K562 (cell line): ENCODE results near the gene MILR1.

Experiments used
- CBX3 ChIP-seq, 2 experiments: IDR thresholded peaks; 1 replicate in 1 of 2; 2 replicates in 1 of 2; pipeline ENCODE4 v1.6.1; 2012; ENCODE audit warnings: inconsistent platforms in 2 of 2, low read length in 2 of 2, borderline replicate concordance in 1 of 2, control low read depth in 1 of 2
- CHD2 ChIP-seq: IDR thresholded peaks from 2 replicates; pipeline ENCODE4 v1.6.1; 2011; ENCODE audit warnings: low read depth, low read length
- CTCF ChIP-seq, 3 experiments: IDR thresholded peaks in 2 of 3; conservative IDR thresholded peaks in 1 of 3; 2 replicates each; pipeline ENCODE4 v1.5.1; 2011 to 2012; ENCODE audit warnings: low read length in 3 of 3, mild to moderate bottlenecking in 3 of 3, control low read depth in 2 of 3, improper control_type of control experiment in 1 of 3, inconsistent platforms in 1 of 3, low read depth in 1 of 3, mixed read lengths in 1 of 3, moderate library complexity in 1 of 3; ENCODE audit not compliant: insufficient read depth in 2 of 3
- IFI16 ChIP-seq: fragments of 250-450 bp; sonication (Bioruptor Pico); IDR thresholded peaks from 2 replicates; pipeline ENCODE4 v2.1.2; 2022; ENCODE audit warnings: mild to moderate bottlenecking, inconsistent platforms
- POLR2AphosphoS5 ChIP-seq: IDR thresholded peaks from 2 replicates; pipeline ENCODE4 v1.6.1; 2011; ENCODE audit warnings: mild to moderate bottlenecking, low read depth, low read length, moderate library complexity; ENCODE audit not compliant: control insufficient read depth, insufficient read depth
- SIN3A ChIP-seq, 2 experiments: fragments of 150-350 bp in 1 of 2; IDR thresholded peaks; 2 replicates each; pipeline ENCODE4 v1.6.1; 2011 to 2016; ENCODE audit warnings: borderline replicate concordance in 2 of 2, low read depth in 2 of 2, low read length in 2 of 2, mild to moderate bottlenecking in 2 of 2, moderate library complexity in 2 of 2; ENCODE audit not compliant: control insufficient read depth in 1 of 2
- TEAD4 ChIP-seq, 2 experiments: sonication (generic) in 1 of 2; formaldehyde crosslinking in 1 of 2; IDR thresholded peaks; 2 replicates each; pipeline versions ENCODE4 v1.6.1 to v1.8.0; 2012 to 2022; ENCODE audit warnings: borderline replicate concordance in 1 of 2, inconsistent platforms in 1 of 2, low read length in 1 of 2, mild to moderate bottlenecking in 1 of 2, missing genetic modification reagents in 1 of 2
- THRA ChIP-seq: fragments of 450-650 bp; IDR thresholded peaks from 2 replicates; pipeline ENCODE4 v1.6.1; 2017; ENCODE audit warnings: mild to moderate bottlenecking, moderate library complexity

- TF ChIP-seq SIN3A (IDR thresholded peaks at IDR 0.05; ENCODE audit: borderline replicate concordance in 2 of 2, control insufficient read depth in 1 of 2, low read depth in 2 of 2, low read length in 2 of 2), result no peak
- TF ChIP-seq IFI16 (CRISPR knock-in tag), result no peak
- no peak for TF ChIP-seq THRA
- TF ChIP-seq CTCF (IDR thresholded peaks at IDR 0.05 in 2 of 3, conservative IDR thresholded peaks at IDR 0.05 in 1 of 3; ENCODE audit: insufficient read depth in 2 of 3, low read depth in 1 of 3, low read length in 3 of 3), result no peak
- no peak for TF ChIP-seq TEAD4 (IDR thresholded peaks at IDR 0.05; ENCODE audit: low read length)
- TF ChIP-seq TEAD4 (CRISPR knock-in tag; IDR thresholded peaks at IDR 0.05; ENCODE audit: borderline replicate concordance), result no peak
- no peak for TF ChIP-seq CHD2
- TF ChIP-seq POLR2AphosphoS5, result no peak
- TF ChIP-seq CBX3 (IDR thresholded peaks at IDR 0.05; ENCODE audit: borderline replicate concordance in 1 of 2, low read length in 2 of 2), result no peak
Measured at GRCh38 chr17:64488301-64488700, 39.4 kb downstream of the MILR1 start.
